ENCODE measurements around the gene AOPEP. TPM values are rescaled to one million over a fixed set of nuclear protein-coding genes. Genes with fewer than 3 reads are reported as not detected.
A peak's percentile ranks its signal among the peaks of the same experiment; 100 is the strongest.

The AOPEP gene
- total and polyA plus RNA-seq, 12 donors: 110 to 250 (median 161) TPM

- peaks cover 0 to 99% (median 61%) of the 10 kb centered on the region in 9 donors for H3K36me3 ChIP-seq
- 59 to 67% methylated on average over 19 of the region's 19 CpGs for WGBS, 2 donors
- intact Hi-C loops (cut with DNase I): loop anchor here in 4 of 10 donors (5.0 to 10.0 kb wide), 4 partner anchors 50 to 70 kb away; no protein-coding TSS in a partner anchor
- no peak for TF ChIP-seq CTCF (IDR thresholded peaks at IDR 0.05)
- H3K4me1 ChIP-seq: peaks cover 16 to 100% (median 89%) of the 10 kb centered on the region in 9 donors
- H3K27me3 ChIP-seq: no peaks in the 10 kb centered on the region
- ATAC-seq (peak in 4 of 8 donors; percentile 7 to 53 (median 26)), DNase-seq (no peak)
- H3K9me3 ChIP-seq: no peaks in the 10 kb centered on the region
- H3K4me3 ChIP-seq: no peak overlapping the region
- peak overlapping the region; percentile 37 to 86 (median 57) for H3K27ac ChIP-seq
These were observed 357.9 kb downstream of the AOPEP start for GRCh38 chr9:95084254-95084934.

DNA sequence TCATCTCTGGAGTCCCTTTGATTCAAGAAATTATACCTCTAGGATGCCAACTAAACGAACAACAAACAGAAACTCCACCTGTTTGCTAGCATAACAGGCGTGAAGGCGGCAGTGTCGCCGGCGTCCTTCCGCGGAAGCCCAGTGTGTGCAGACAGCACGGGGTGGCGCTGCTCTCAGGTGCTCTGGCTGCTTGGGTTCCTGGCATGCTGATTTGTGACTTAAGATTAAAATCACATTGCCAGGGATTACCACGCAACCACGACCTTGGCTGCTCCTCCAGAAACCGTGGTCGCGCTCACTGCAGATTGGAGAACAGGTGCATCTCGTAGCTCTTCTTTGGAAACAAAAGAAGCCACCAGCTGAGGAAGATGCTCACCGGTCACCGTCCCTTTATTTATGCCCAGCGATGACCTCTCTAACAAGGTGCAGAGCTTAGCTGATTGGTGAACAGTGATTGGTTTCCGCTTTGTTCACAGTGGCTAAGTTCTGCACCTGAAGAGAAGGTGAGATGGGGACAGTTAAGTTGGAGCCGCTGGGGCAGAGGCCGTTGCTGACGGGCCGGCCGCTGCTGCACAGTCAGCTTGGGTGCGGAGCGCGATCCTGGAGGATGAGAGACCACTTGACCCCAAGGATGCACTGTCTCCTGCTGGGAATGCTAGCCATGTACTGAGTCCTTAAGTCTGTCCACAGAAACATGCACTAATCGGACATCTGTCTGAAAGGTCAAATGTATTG, 358.7 kb downstream of the AOPEP start:
- 74 to 79% methylated on average over 29 of the region's 29 CpGs for WGBS, 2 donors
- no peak for TF ChIP-seq CTCF (IDR thresholded peaks at IDR 0.05)
- H3K27ac ChIP-seq: peak overlapping the region; percentile 37 to 86 (median 59)
- H3K27me3 ChIP-seq: no peaks in the 10 kb centered on the region
- H3K4me1 ChIP-seq: peaks cover 23 to 100% (median 89%) of the 10 kb centered on the region in 9 donors
- ATAC-seq: no peak
- peaks cover 0 to 100% (median 54%) of the 10 kb centered on the region in 9 donors for H3K36me3 ChIP-seq
- no peak for DNase-seq
- H3K9me3 ChIP-seq: no peaks in the 10 kb centered on the region
- H3K4me3 ChIP-seq: no peak overlapping the region
- intact Hi-C loops (cut with DNase I): loop anchor here in 3 of 10 donors (10.0 kb wide), 3 partner anchors 50 to 70 kb away; no protein-coding TSS in a partner anchor

DNA sequence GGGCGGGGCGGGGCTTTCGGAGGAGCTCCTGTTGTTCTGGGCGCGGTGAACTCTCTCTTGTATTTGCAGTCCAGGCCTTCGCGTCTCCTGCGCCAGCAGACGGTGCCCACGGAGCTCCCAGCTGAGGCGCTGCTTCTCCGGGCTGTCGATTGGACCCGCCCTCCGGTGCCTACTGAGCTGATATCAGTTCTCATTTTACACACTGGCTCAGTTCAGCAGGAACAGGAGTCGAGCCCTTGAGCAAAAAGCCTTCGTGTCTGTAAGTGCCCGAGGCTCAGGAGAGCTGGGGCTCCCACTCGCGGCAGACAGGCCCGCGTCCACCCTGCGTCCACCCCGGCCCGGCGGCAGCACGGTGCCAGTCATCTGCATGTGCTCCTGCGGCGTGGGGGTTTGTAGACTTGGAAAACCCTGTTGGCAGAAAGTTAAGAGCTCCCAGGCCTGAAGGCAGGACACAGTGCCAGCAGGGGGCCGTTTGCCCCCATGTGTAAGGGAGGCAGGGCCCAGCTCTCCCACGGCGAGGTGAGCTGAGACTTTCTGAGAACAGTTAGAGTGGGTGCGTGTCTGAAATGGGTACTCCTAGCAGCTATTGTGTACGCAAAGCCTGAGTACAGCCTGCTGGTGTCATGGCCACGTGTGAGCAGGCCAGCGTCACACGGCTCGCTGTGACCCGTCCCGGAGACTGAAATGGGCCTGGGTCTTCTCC, 359.5 kb downstream of the AOPEP start:
- H3K9me3 ChIP-seq: no peaks in the 10 kb centered on the region
- no peak for TF ChIP-seq CTCF (IDR thresholded peaks at IDR 0.05)
- peaks cover 31 to 100% (median 89%) of the 10 kb centered on the region in 9 donors for H3K4me1 ChIP-seq
- ATAC-seq (peak; percentile 5 to 54 (median 10)), DNase-seq (peak in 1 of 2 donors; percentile 54)
- H3K36me3 ChIP-seq: peaks cover 0 to 92% (median 48%) of the 10 kb centered on the region in 9 donors
- no peak overlapping the region for H3K4me3 ChIP-seq
- 54 to 64% methylated on average over 40 of the region's 40 CpGs for WGBS, 2 donors
- H3K27me3 ChIP-seq: no peaks in the 10 kb centered on the region
- intact Hi-C loops (cut with DNase I): loop anchor here in 3 of 10 donors (10.0 kb wide), 3 partner anchors 51 to 71 kb away; no protein-coding TSS in a partner anchor
- peak overlapping the region in 9 of 10 donors; percentile 30 to 86 (median 61) for H3K27ac ChIP-seq

DNA sequence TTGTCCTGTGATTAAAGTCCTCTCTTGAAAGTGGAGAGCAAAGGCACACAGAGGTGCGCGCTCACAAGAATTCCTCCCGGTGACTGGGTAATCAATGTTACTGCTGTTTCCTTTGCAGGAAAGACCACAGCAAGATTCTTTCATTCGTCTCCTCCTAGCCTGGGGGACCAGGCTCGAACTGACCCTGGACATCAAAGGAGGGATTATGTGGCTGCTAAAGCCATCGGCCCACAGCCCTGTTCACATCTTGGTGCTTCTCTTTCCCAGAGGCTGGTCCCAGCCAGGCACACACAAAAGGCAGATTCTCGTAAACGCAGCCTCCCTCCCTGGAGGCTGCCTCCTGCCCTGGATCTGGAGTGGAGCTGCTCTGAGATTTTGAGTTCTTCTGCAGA, 360.1 kb downstream of the AOPEP start:
- ATAC-seq (no peak), DNase-seq (no peak)
- H3K27me3 ChIP-seq: no peaks in the 10 kb centered on the region
- H3K27ac ChIP-seq: peak overlapping the region in 8 of 10 donors; percentile 36 to 86 (median 62)
- H3K4me1 ChIP-seq: peaks cover 34 to 100% (median 91%) of the 10 kb centered on the region in 9 donors
- TF ChIP-seq CTCF (IDR thresholded peaks at IDR 0.05): no peak
- no peak overlapping the region for H3K4me3 ChIP-seq
- no peaks in the 10 kb centered on the region for H3K9me3 ChIP-seq
- 73% methylated on average over 8 of the region's 8 CpGs for WGBS, 2 donors
- H3K36me3 ChIP-seq: peaks cover 0 to 86% (median 43%) of the 10 kb centered on the region in 9 donors
- intact Hi-C loops (cut with DNase I): loop anchor here in 3 of 10 donors (10.0 kb wide), 3 partner anchors 52 to 72 kb away; no protein-coding TSS in a partner anchor
